Neuronal stem cell (in vitro differentiated cells): Measurements from ENCODE around the gene ACVR1C.

Source experiments
- DNase-seq: peaks from one replicate; pipeline ENCODE4 v3.0.0-alpha.2; 2013; ENCODE audit warnings: low spot score
- H2AFZ ChIP-seq: one replicate; pipeline ENCODE4 v1.6.1; 2013; ENCODE audit warnings: mild to moderate bottlenecking, low read length, inconsistent platforms
- H2AK5ac ChIP-seq: 2 replicates; pipeline ENCODE4 v1.6.1; 2013; ENCODE audit warnings: low read depth, mild to moderate bottlenecking, inconsistent platforms, low read length, moderate library complexity, mixed read lengths
- H2BK120ac ChIP-seq: 2 replicates; pipeline ENCODE4 v1.6.1; 2013; ENCODE audit warnings: low read depth, mild to moderate bottlenecking, inconsistent platforms, low read length, moderate library complexity, mixed read lengths
- H2BK12ac ChIP-seq: one replicate; pipeline ENCODE4 v1.6.1; 2013; ENCODE audit warnings: low read length, inconsistent platforms
- H2BK15ac ChIP-seq: 2 replicates; pipeline ENCODE4 v1.6.1; 2013; ENCODE audit warnings: mild to moderate bottlenecking, low read length, inconsistent platforms, mixed read lengths
- H2BK5ac ChIP-seq: one replicate; pipeline ENCODE4 v1.6.1; 2013; ENCODE audit warnings: inconsistent platforms, mild to moderate bottlenecking, low read length, moderate library complexity
- H3K14ac ChIP-seq: one replicate; pipeline ENCODE4 v1.6.1; 2013; ENCODE audit warnings: low read length, inconsistent platforms
- H3K18ac ChIP-seq: 2 replicates; pipeline ENCODE4 v1.6.1; 2013; ENCODE audit warnings: low read length, inconsistent platforms
- H3K23ac ChIP-seq: 2 replicates; pipeline ENCODE4 v1.6.1; 2013; ENCODE audit warnings: low read depth, mild to moderate bottlenecking, mixed read lengths, low read length, inconsistent platforms; ENCODE audit not compliant: poor library complexity
- H3K27ac ChIP-seq: replicated peaks from 3 replicates; pipeline ENCODE4 v1.5.1; 2013; ENCODE audit warnings: low read length, inconsistent platforms
- H3K27me3 ChIP-seq, 3 experiments: 2 replicates each; pipeline ENCODE4 v1.6.1; 2013; ENCODE audit warnings: low read length in 3 of 3, mild to moderate bottlenecking in 2 of 3, inconsistent platforms in 1 of 3, low read depth in 1 of 3, mixed read lengths in 1 of 3, moderate library complexity in 1 of 3; ENCODE audit not compliant: control insufficient read depth in 3 of 3, insufficient read depth in 3 of 3
- H3K36me3 ChIP-seq, 2 donors: replicated peaks in 1 of 2; 2 replicates each; pipeline ENCODE4 v1.6.1; 2013; ENCODE audit warnings: low read length in 2 of 2; ENCODE audit not compliant: control insufficient read depth in 2 of 2, insufficient read depth in 2 of 2
- H3K4ac ChIP-seq: 2 replicates; pipeline ENCODE4 v1.6.1; 2013; ENCODE audit warnings: inconsistent platforms, mild to moderate bottlenecking, low read length, moderate library complexity
- H3K4me1 ChIP-seq, 2 donors: 1 replicate in 1 of 2; 2 replicates in 1 of 2; pipeline ENCODE4 v1.6.1; 2013; ENCODE audit warnings: low read length in 2 of 2, low read depth in 1 of 2; ENCODE audit not compliant: control insufficient read depth in 2 of 2, insufficient read depth in 1 of 2
- H3K4me2 ChIP-seq: one replicate; pipeline ENCODE4 v1.6.1; 2013; ENCODE audit warnings: mild to moderate bottlenecking, low read length, inconsistent platforms; ENCODE audit not compliant: insufficient read depth, poor library complexity, severe bottlenecking
- H3K4me3 ChIP-seq, 2 donors: 2 replicates each; pipeline ENCODE4 v1.5.1; 2013; ENCODE audit warnings: low read length in 2 of 2, mild to moderate bottlenecking in 2 of 2, inconsistent platforms in 1 of 2, moderate library complexity in 1 of 2
- H3K79me1 ChIP-seq: one replicate; pipeline ENCODE4 v1.6.1; 2013; ENCODE audit warnings: low read depth, mild to moderate bottlenecking, inconsistent platforms, low read length, moderate library complexity
- H3K9ac ChIP-seq: one replicate; pipeline ENCODE4 v1.6.1; 2013; ENCODE audit warnings: mild to moderate bottlenecking, low read depth, low read length, inconsistent platforms; ENCODE audit not compliant: poor library complexity
- H3K9me3 ChIP-seq, 2 donors: replicated peaks in 1 of 2; 2 replicates each; pipeline versions ENCODE3 to v1.6.1; 2013; ENCODE audit warnings: low read length in 2 of 2, mild to moderate bottlenecking in 2 of 2, inconsistent platforms in 1 of 2, low read depth in 1 of 2, mixed read lengths in 1 of 2, moderate library complexity in 1 of 2; ENCODE audit not compliant: control insufficient read depth in 2 of 2, insufficient read depth in 1 of 2
- H4K8ac ChIP-seq: one replicate; pipeline ENCODE4 v1.6.1; 2013; ENCODE audit warnings: low read depth, mild to moderate bottlenecking, inconsistent platforms, low read length, moderate library complexity
- H4K91ac ChIP-seq: one replicate; pipeline ENCODE4 v1.6.1; 2013; ENCODE audit warnings: low read length, low read depth, mild to moderate bottlenecking, inconsistent platforms; ENCODE audit not compliant: poor library complexity
- WGBS, 2 donors: extraction: QIAGEN DNeasy Blood & Tissue Kit; methylation state at CpG; one replicate each; pipeline ENCODE4 v1.1.7; 2013; ENCODE audit warnings: missing lambda C conversion rate in 2 of 2, mixed read lengths in 1 of 2; ENCODE audit not compliant: insufficient read length in 2 of 2, insufficient replicate concordance in 1 of 2; ENCODE audit errors: extremely low coverage in 2 of 2; 5-methylcytosine and 5-hydroxymethylcytosine counted together

Gene ACVR1C

GRCh38 chr2:157506586-157506985 lies 122.1 kb downstream of the ACVR1C start:
- Histone ChIP-seq H3K18ac (no peak overlapping the region), H3K36me3 (no peaks in the 10 kb centered on the region), H2BK15ac (no peak overlapping the region), H2BK5ac (no peak overlapping the region), H3K27ac (no peak overlapping the region), H3K4me3 (no peak overlapping the region), H2AK5ac (no peak overlapping the region), H3K4ac (no peak overlapping the region), H2BK12ac (no peak overlapping the region), H3K23ac (no peak overlapping the region), H3K4me1 (no peaks in the 10 kb centered on the region), H3K14ac (no peak overlapping the region), H3K27me3 (no peaks in the 10 kb centered on the region), H3K79me1 (no peaks in the 10 kb centered on the region), H2AFZ (no peak overlapping the region), H4K8ac (no peak overlapping the region), H3K4me2 (no peak overlapping the region), H2BK120ac (no peak overlapping the region), H3K9me3 (no peaks in the 10 kb centered on the region), H3K9ac (no peak overlapping the region), H4K91ac (no peak overlapping the region)
- no peak for DNase-seq

- Histone ChIP-seq H3K4me1 (no peaks in the 10 kb centered on the region), H2BK15ac (no peak overlapping the region), H2AK5ac (no peak overlapping the region), H3K79me1 (no peaks in the 10 kb centered on the region), H3K27me3 (no peaks in the 10 kb centered on the region), H3K4ac (no peak overlapping the region), H2AFZ (no peak overlapping the region), H4K8ac (no peak overlapping the region), H2BK12ac (no peak overlapping the region), H2BK5ac (no peak overlapping the region), H3K23ac (no peak overlapping the region), H4K91ac (no peak overlapping the region), H2BK120ac (no peak overlapping the region), H3K4me2 (no peak overlapping the region), H3K4me3 (no peak overlapping the region), H3K14ac (no peak overlapping the region), H3K9me3 (no peaks in the 10 kb centered on the region), H3K9ac (no peak overlapping the region), H3K18ac (no peak overlapping the region), H3K36me3 (no peaks in the 10 kb centered on the region), H3K27ac (no peak overlapping the region)
- no peak for DNase-seq
- WGBS, 2 donors = no CpG with 5 or more reads among the region's 4 CpGs
Observed at GRCh38 chr2:157504623-157505022, 124.0 kb downstream of the ACVR1C start.

GRCh38 chr2:157501026-157501425 lies 127.6 kb downstream of the ACVR1C start:
- H3K27ac ChIP-seq = no peak overlapping the region
- H2BK120ac ChIP-seq = no peak overlapping the region
- H3K27me3 ChIP-seq = no peaks in the 10 kb centered on the region
- no peak overlapping the region for H4K91ac ChIP-seq
- H2AK5ac ChIP-seq = no peak overlapping the region
- no peak overlapping the region for H3K4me2 ChIP-seq
- H3K18ac ChIP-seq = no peak overlapping the region
- no CpG with 5 or more reads among the region's 2 CpGs for WGBS, 2 donors
- no peak overlapping the region for H2BK5ac ChIP-seq
- H2AFZ ChIP-seq = no peak overlapping the region
- H3K4me1 ChIP-seq = no peaks in the 10 kb centered on the region
- H3K14ac ChIP-seq = no peak overlapping the region
- no peaks in the 10 kb centered on the region for H3K79me1 ChIP-seq
- H3K9ac ChIP-seq = no peak overlapping the region
- H2BK12ac ChIP-seq = no peak overlapping the region
- H3K9me3 ChIP-seq = no peaks in the 10 kb centered on the region
- H3K4ac ChIP-seq = no peak overlapping the region
- no peaks in the 10 kb centered on the region for H3K36me3 ChIP-seq
- H2BK15ac ChIP-seq = no peak overlapping the region
- H3K4me3 ChIP-seq = no peak overlapping the region
- no peak overlapping the region for H3K23ac ChIP-seq
- DNase-seq = no peak
- no peak overlapping the region for H4K8ac ChIP-seq

GRCh38 chr2:157500334-157500733 lies 128.3 kb downstream of the ACVR1C start:
- Histone ChIP-seq H2AFZ (no peak overlapping the region), H3K14ac (no peak overlapping the region), H3K4me1 (no peaks in the 10 kb centered on the region), H4K91ac (no peak overlapping the region), H2BK5ac (no peak overlapping the region), H3K79me1 (no peaks in the 10 kb centered on the region), H2BK15ac (no peak overlapping the region), H3K4me3 (no peak overlapping the region), H4K8ac (no peak overlapping the region), H3K27ac (no peak overlapping the region), H3K27me3 (no peaks in the 10 kb centered on the region), H2AK5ac (no peak overlapping the region), H3K36me3 (no peaks in the 10 kb centered on the region), H3K4ac (no peak overlapping the region), H3K23ac (no peak overlapping the region), H2BK120ac (no peak overlapping the region), H3K4me2 (no peak overlapping the region), H3K9me3 (no peaks in the 10 kb centered on the region), H3K18ac (no peak overlapping the region), H3K9ac (no peak overlapping the region), H2BK12ac (no peak overlapping the region)
- no CpG with 5 or more reads among the region's 1 CpG for WGBS, 2 donors
- DNase-seq = no peak
